CD14-positive monocyte (primary cell): ENCODE measurements around the gene ZNF341. TPM values are rescaled to one million over a fixed set of nuclear protein-coding genes. Genes with fewer than 3 reads are reported as not detected.
A peak's percentile ranks its signal among the peaks of the same experiment; 100 is the strongest.

Experiments used
- DNase-seq, 3 donors: peaks; one replicate each; pipeline ENCODE4 v3.0.0-alpha.2; 2011 to 2022
- H2AFZ ChIP-seq: 2 replicates; pipeline ENCODE4 v1.6.0; 2012; ENCODE audit warnings: mild to moderate bottlenecking, low read depth, low read length, inconsistent platforms; ENCODE audit not compliant: insufficient read depth, poor library complexity, severe bottlenecking
- H3K27ac ChIP-seq, 2 donors: 1 replicate in 1 of 2; 2 replicates in 1 of 2; pipeline ENCODE4 v1.5.1; 2012 to 2013; ENCODE audit warnings: low read length in 2 of 2, control low read depth in 1 of 2, inconsistent platforms in 1 of 2, low read depth in 1 of 2, mild to moderate bottlenecking in 1 of 2
- H3K27me3 ChIP-seq, 2 donors: one replicate each; pipeline versions ENCODE4 v1.6.0 to v1.6.1; 2011 to 2013; ENCODE audit warnings: low read length in 2 of 2; ENCODE audit not compliant: control insufficient read depth in 2 of 2, insufficient read depth in 2 of 2
- H3K36me3 ChIP-seq, 2 donors: replicated peaks in 1 of 2; 1 replicate in 1 of 2; 2 replicates in 1 of 2; pipeline versions ENCODE4 v1.5.1 to v1.6.1; 2012 to 2013; ENCODE audit warnings: low read length in 2 of 2, control low read depth in 1 of 2, inconsistent platforms in 1 of 2, mild to moderate bottlenecking in 1 of 2; ENCODE audit not compliant: insufficient read depth in 2 of 2, control insufficient read depth in 1 of 2
- H3K4me1 ChIP-seq, 2 donors: 1 replicate in 1 of 2; 2 replicates in 1 of 2; pipeline versions ENCODE4 v1.5.1 to v1.6.1; 2012 to 2013; ENCODE audit warnings: low read length in 2 of 2, control low read depth in 1 of 2, inconsistent platforms in 1 of 2, mild to moderate bottlenecking in 1 of 2, moderate library complexity in 1 of 2; ENCODE audit not compliant: insufficient read depth in 2 of 2, control insufficient read depth in 1 of 2
- H3K4me2 ChIP-seq: replicated peaks from 2 replicates; pipeline ENCODE3; 2012; ENCODE audit warnings: low read length, moderate library complexity, mild to moderate bottlenecking; ENCODE audit not compliant: poor library complexity, severe bottlenecking; ENCODE audit errors: extremely low read depth
- H3K4me3 ChIP-seq, 3 experiments: fragments of 200-600 bp in 1 of 3; sonication (generic) in 1 of 3; replicated peaks in 1 of 3; 1 replicate in 2 of 3; 2 replicates in 1 of 3; pipeline ENCODE4 v1.5.1; 2011 to 2013; ENCODE audit warnings: low read length in 3 of 3, mild to moderate bottlenecking in 3 of 3, control low read depth in 2 of 3, low read depth in 2 of 3, inconsistent platforms in 1 of 3, moderate library complexity in 1 of 3
- H3K79me2 ChIP-seq: 2 replicates; pipeline ENCODE4 v1.6.0; 2012; ENCODE audit warnings: mild to moderate bottlenecking, control low read depth, inconsistent platforms, low read length, moderate library complexity; ENCODE audit not compliant: insufficient read depth
- H3K9ac ChIP-seq: 2 replicates; pipeline ENCODE4 v1.6.0; 2017; ENCODE audit warnings: low read length, mild to moderate bottlenecking; ENCODE audit not compliant: insufficient read depth, poor library complexity, severe bottlenecking
- H3K9me3 ChIP-seq, 2 donors: replicated peaks in 1 of 2; 1 replicate in 1 of 2; 2 replicates in 1 of 2; pipeline versions ENCODE4 v1.5.1 to v1.6.1; 2012 to 2013; ENCODE audit warnings: low read length in 2 of 2, control low read depth in 1 of 2; ENCODE audit not compliant: control insufficient read depth in 1 of 2, insufficient read depth in 1 of 2
- H4K20me1 ChIP-seq: 2 replicates; pipeline ENCODE4 v1.6.0; 2012; ENCODE audit warnings: mild to moderate bottlenecking, low read length, control low read depth, moderate library complexity; ENCODE audit not compliant: insufficient read depth
- H3K27ac Mint-ChIP-seq, 7 donors: one replicate each; pipeline ENCODE4 v1.8.0; 2020; ENCODE audit warnings: mild to moderate bottlenecking in 7 of 7, mixed read lengths in 7 of 7, moderate library complexity in 6 of 7, inconsistent platforms in 2 of 7
- H3K27me3 Mint-ChIP-seq, 3 donors: one replicate each; pipeline ENCODE4 v1.8.0; 2021 to 2022; ENCODE audit warnings: low read depth in 3 of 3, mild to moderate bottlenecking in 3 of 3, mixed read lengths in 3 of 3, moderate library complexity in 3 of 3, inconsistent platforms in 1 of 3
- H3K36me3 Mint-ChIP-seq, 2 donors: one replicate each; pipeline ENCODE4 v1.8.0; 2020; ENCODE audit warnings: mixed read lengths in 2 of 2, inconsistent platforms in 1 of 2, mild to moderate bottlenecking in 1 of 2
- H3K4me1 Mint-ChIP-seq: one replicate; pipeline ENCODE4 v1.8.0; 2020; ENCODE audit warnings: mild to moderate bottlenecking, mixed read lengths
- H3K4me3 Mint-ChIP-seq, 2 donors: one replicate each; pipeline ENCODE4 v1.8.0; 2020; ENCODE audit warnings: mild to moderate bottlenecking in 2 of 2, mixed read lengths in 2 of 2, moderate library complexity in 1 of 2
- H3K9me3 Mint-ChIP-seq, 7 donors: one replicate each; pipeline ENCODE4 v1.8.0; 2020 to 2022; ENCODE audit warnings: mixed read lengths in 7 of 7, mild to moderate bottlenecking in 6 of 7, moderate library complexity in 6 of 7, inconsistent platforms in 2 of 7
- CTCF ChIP-seq: fragments of 200-600 bp; IDR thresholded peaks from one replicate; pipeline ENCODE4 v1.8.0; 2022; ENCODE audit warnings: antibody characterized with exemption, mild to moderate bottlenecking
- WGBS: methylation state at CpG from one replicate; pipeline ENCODE4 v1.1.5; 2013; ENCODE audit warnings: missing lambda C conversion rate; ENCODE audit not compliant: insufficient coverage; 5-methylcytosine and 5-hydroxymethylcytosine counted together
- intact Hi-C, 2 donors: fragments of 100-400 bp; cut with micrococcal nuclease; formaldehyde crosslinking; loops; one replicate each; pipeline versions ENCODE4 v1.15.0 to v1.15.1; 2023
- polyA plus RNA-seq, 3 donors: library from polyadenylated mRNA; depleted of rRNA in 1 of 3; unstranded in 2 of 3; stranded (reverse) in 1 of 3; fragments of 300-500 nt in 2 of 3; fragments of >200 nt in 1 of 3; fragmentation: Illumina TruSeq in 2 of 3; gene quantifications; 1 replicate in 2 of 3; 2 replicates in 1 of 3; pipeline ENCODE4 v1.2.3, GENCODE V29; 2012 to 2021

Gene ZNF341
- polyA plus RNA-seq, 3 donors: 1.1 to 10.3 (median 2.3) TPM

GRCh38 chr20:33703498-33704137, 28.2 kb upstream of the ZNF341 start:
- no peaks in the 10 kb centered on the region for H4K20me1 ChIP-seq
- H3K27me3 Mint-ChIP-seq: peaks cover 0 to 2% (median 0%) of the 10 kb centered on the region in 3 donors
- H3K4me1 Mint-ChIP-seq: no peaks in the 10 kb centered on the region
- H3K4me2 ChIP-seq: no peak overlapping the region
- no peak overlapping the region for H3K4me3 Mint-ChIP-seq
- no peak overlapping the region for H3K4me3 ChIP-seq
- H3K79me2 ChIP-seq: no peaks in the 10 kb centered on the region
- no peak overlapping the region for H3K27ac ChIP-seq
- WGBS: 100% methylated on average over 3 of the region's 8 CpGs
- H3K4me1 ChIP-seq: no peaks in the 10 kb centered on the region
- H3K27me3 ChIP-seq: no peaks in the 10 kb centered on the region
- peaks cover 14 to 32% of the 10 kb centered on the region in 2 donors for H3K36me3 Mint-ChIP-seq
- no peak overlapping the region for H3K9ac ChIP-seq
- H3K36me3 ChIP-seq: peaks cover 14 to 29% of the 10 kb centered on the region in 2 donors
- peaks cover 7 to 23% (median 13%) of the 10 kb centered on the region in 7 donors for H3K9me3 Mint-ChIP-seq
- intact Hi-C loops: no loop called here
- DNase-seq: no peak
- H2AFZ ChIP-seq: no peak overlapping the region
- no peak for TF ChIP-seq CTCF
- peaks cover 0 to 10% of the 10 kb centered on the region in 2 donors for H3K9me3 ChIP-seq
- peak overlapping the region in 1 of 7 donors; percentile 9 for H3K27ac Mint-ChIP-seq

- Mint-ChIP-seq H3K27ac (peak overlapping the region in 1 of 7 donors; percentile 53), H3K27me3 (peaks cover 0 to 2% (median 0%) of the 10 kb centered on the region in 3 donors), H3K4me1 (no peaks in the 10 kb centered on the region), H3K36me3 (peaks cover 14 to 32% of the 10 kb centered on the region in 2 donors), H3K4me3 (no peak overlapping the region), H3K9me3 (peaks cover 5 to 18% (median 11%) of the 10 kb centered on the region in 7 donors)
- DNase-seq: no peak
- H3K9ac ChIP-seq: no peak overlapping the region
- no peaks in the 10 kb centered on the region for H4K20me1 ChIP-seq
- H2AFZ ChIP-seq: no peak overlapping the region
- no peaks in the 10 kb centered on the region for H3K27me3 ChIP-seq
- H3K36me3 ChIP-seq: peaks cover 14 to 29% of the 10 kb centered on the region in 2 donors
- TF ChIP-seq CTCF: no peak
- peaks cover 0 to 10% of the 10 kb centered on the region in 2 donors for H3K9me3 ChIP-seq
- no peaks in the 10 kb centered on the region for H3K4me1 ChIP-seq
- no peak overlapping the region for H3K4me3 ChIP-seq
- H3K27ac ChIP-seq: no peak overlapping the region
- intact Hi-C loops: no loop called here
- WGBS: 100% methylated on average over 3 of the region's 11 CpGs
- no peaks in the 10 kb centered on the region for H3K79me2 ChIP-seq
- H3K4me2 ChIP-seq: no peak overlapping the region
These were observed 27.4 kb upstream of the ZNF341 start for GRCh38 chr20:33704197-33704924.
